Placental pericyte (primary cell): ENCODE data around the gene CFD. TPM values are rescaled to one million over a fixed set of nuclear protein-coding genes. Genes with fewer than 3 reads are reported as not detected.
A peak's percentile ranks its signal among the peaks of the same experiment; 100 is the strongest.

Source experiments
- small RNA-seq: library from RNA; depleted of rRNA; stranded (forward); fragments of <200 nt; gene quantifications from one replicate; pipeline ENCODE3, GENCODE V24; 2012; ENCODE audit warnings: low replicate concordance
- total RNA-seq: library from RNA; depleted of rRNA; stranded (reverse); fragments of >200 nt; gene quantifications from 2 replicates; pipeline ENCODE4 v1.2.3, GENCODE V29; 2012

CFD gene
- 2.4 and 62.4 TPM in 2 replicates for total RNA-seq

GRCh38 chr19:858868-859843, at the start of gene CFD:
Gene CFD (plus strand): TSS chr19:859664. CDS start chr19:859690, 26 bp downstream.

GRCh38 chr19:821825-822503, 37.5 kb upstream of the CFD start, which contains the start of gene PLPPR3:
Gene PLPPR3 (minus strand): TSS chr19:821955. CDS start chr19:821559, 396 bp downstream.

GRCh38 chr19:827710-828321, 31.6 kb upstream of the CFD start, which contains the start of gene AZU1:
Gene AZU1 (plus strand): TSS chr19:827837. CDS start chr19:827847, 10 bp downstream.

GRCh38 chr19:840519-841206, 18.8 kb upstream of the CFD start, which contains the start of gene PRTN3:
Gene PRTN3 (plus strand): TSS chr19:840999. CDS start chr19:841009, 10 bp downstream.

GRCh38 chr19:852136-853013, 7.1 kb upstream of the CFD start, which contains the start of gene ELANE:
Gene ELANE (plus strand): TSS chr19:852303. CDS start chr19:852329, 26 bp downstream.

GRCh38 chr19:892894-893689, 33.6 kb downstream of the CFD start, which contains the start of the genes MED16 and RNU6-9:
Gene MED16 (minus strand): TSS chr19:893187. CDS start chr19:891131, 2,056 bp downstream.
Gene RNU6-9 (plus strand): TSS chr19:893484.

Small RNAs within 50 kb of the gene (small RNA-seq; reads per million reads assigned to genes)
- not detected for gene MIR3187
- 3.1 reads per million, percentile 79 among the genes with 10 or more reads in this experiment for gene RNU6-9

Other genes starting within 250 kb of the CFD start
- 20.6 and 35.2 TPM in 2 replicates for gene POLRMT, start 226.1 kb upstream of the CFD start, total RNA-seq
- not detected in 2 replicates for gene FGF22, start 219.8 kb upstream of the CFD start, total RNA-seq
- 52.7 and 82.6 TPM in 2 replicates for gene RNF126, start 196.4 kb upstream of the CFD start, total RNA-seq
- gene FSTL3, start 183.3 kb upstream of the CFD start, total RNA-seq: 98.0 and 117 TPM in 2 replicates
- gene PRSS57, start 164.2 kb upstream of the CFD start, total RNA-seq: not detected in 2 replicates
- gene PALM, start 150.7 kb upstream of the CFD start, total RNA-seq: 0.72 and 8.5 TPM in 2 replicates
- gene MISP, start 108.6 kb upstream of the CFD start, total RNA-seq: 0.14 and 0.22 TPM in 2 replicates
- 117 and 262 TPM in 2 replicates for gene PTBP1, start 62.2 kb upstream of the CFD start, total RNA-seq
- gene PLPPR3, start 37.7 kb upstream of the CFD start, total RNA-seq: 0.22 TPM in 1 of 2 replicates, not detected in the other
- gene AZU1, start 31.8 kb upstream of the CFD start, total RNA-seq: not detected in 2 replicates
- gene PRTN3, start 18.7 kb upstream of the CFD start, total RNA-seq: not detected in 2 replicates
- gene ELANE, start 7.4 kb upstream of the CFD start, total RNA-seq: not detected in 2 replicates
- 45.8 and 58.6 TPM in 2 replicates for gene MED16, start 33.5 kb downstream of the CFD start, total RNA-seq
- gene RNU6-9, start 33.8 kb downstream of the CFD start, total RNA-seq: not detected in 2 replicates
- 32.2 and 41.9 TPM in 2 replicates for gene R3HDM4, start 53.6 kb downstream of the CFD start, total RNA-seq
- 0.14 TPM in 1 of 2 replicates, not detected in the other for gene KISS1R, start 57.7 kb downstream of the CFD start, total RNA-seq
- 83.9 and 112 TPM in 2 replicates for gene ARID3A, start 66.4 kb downstream of the CFD start, total RNA-seq
- gene WDR18, start 124.7 kb downstream of the CFD start, total RNA-seq: 55.7 and 58.2 TPM in 2 replicates
- 0.14 and 0.66 TPM in 2 replicates for gene GRIN3B, start 140.8 kb downstream of the CFD start, total RNA-seq
- 119 and 132 TPM in 2 replicates for gene TMEM259, start 161.5 kb downstream of the CFD start, total RNA-seq
- not detected in 2 replicates for gene RNU6-2, start 161.9 kb downstream of the CFD start, total RNA-seq
- gene CNN2, start 166.9 kb downstream of the CFD start, total RNA-seq: 541 and 553 TPM in 2 replicates
- 18.0 and 19.0 TPM in 2 replicates for gene ABCA7, start 180.4 kb downstream of the CFD start, total RNA-seq
- 1.7 and 3.5 TPM in 2 replicates for gene ARHGAP45, start 207.5 kb downstream of the CFD start, total RNA-seq
- gene POLR2E, start 235.7 kb downstream of the CFD start, total RNA-seq: 111 and 123 TPM in 2 replicates
- gene GPX4, start 244.3 kb downstream of the CFD start, total RNA-seq: 150 and 588 TPM in 2 replicates